Adrenal gland (tissue), 5 donors: ENCODE data around the gene SPATA9.

Source experiments
- POLR2A ChIP-seq, 2 donors: fragments of 450-650 bp; IDR thresholded peaks; one replicate each; pipeline ENCODE4 v1.6.1; 2017; ENCODE audit warnings: antibody characterized with exemption in 2 of 2, mild to moderate bottlenecking in 2 of 2, moderate library complexity in 1 of 2
- TF ChIP-seq, protein P1 (sequence below), 6 experiments: fragments of 450-650 bp in 4 of 6; fragments of 200-600 bp in 2 of 6; sonication (generic) in 1 of 6; IDR thresholded peaks; 1 replicate in 5 of 6; 2 replicates in 1 of 6; pipeline versions ENCODE4 v1.5.1 to v1.8.0; 2016 to 2021; ENCODE audit warnings: antibody characterized with exemption in 6 of 6, mild to moderate bottlenecking in 2 of 6, moderate library complexity in 1 of 6
- donor health status: DM: no; HTN: no; CAD: no.

GRCh38 chr5:95713960-95714710, 31.3 kb upstream of the SPATA9 start:
- no peak for TF ChIP-seq POLR2A (IDR thresholded peaks at IDR 0.05)
- TF ChIP-seq, protein P1, sequence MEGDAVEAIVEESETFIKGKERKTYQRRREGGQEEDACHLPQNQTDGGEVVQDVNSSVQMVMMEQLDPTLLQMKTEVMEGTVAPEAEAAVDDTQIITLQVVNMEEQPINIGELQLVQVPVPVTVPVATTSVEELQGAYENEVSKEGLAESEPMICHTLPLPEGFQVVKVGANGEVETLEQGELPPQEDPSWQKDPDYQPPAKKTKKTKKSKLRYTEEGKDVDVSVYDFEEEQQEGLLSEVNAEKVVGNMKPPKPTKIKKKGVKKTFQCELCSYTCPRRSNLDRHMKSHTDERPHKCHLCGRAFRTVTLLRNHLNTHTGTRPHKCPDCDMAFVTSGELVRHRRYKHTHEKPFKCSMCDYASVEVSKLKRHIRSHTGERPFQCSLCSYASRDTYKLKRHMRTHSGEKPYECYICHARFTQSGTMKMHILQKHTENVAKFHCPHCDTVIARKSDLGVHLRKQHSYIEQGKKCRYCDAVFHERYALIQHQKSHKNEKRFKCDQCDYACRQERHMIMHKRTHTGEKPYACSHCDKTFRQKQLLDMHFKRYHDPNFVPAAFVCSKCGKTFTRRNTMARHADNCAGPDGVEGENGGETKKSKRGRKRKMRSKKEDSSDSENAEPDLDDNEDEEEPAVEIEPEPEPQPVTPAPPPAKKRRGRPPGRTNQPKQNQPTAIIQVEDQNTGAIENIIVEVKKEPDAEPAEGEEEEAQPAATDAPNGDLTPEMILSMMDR (IDR thresholded peaks at IDR 0.05), result no peak
